Effector CD4-positive, alpha-beta T cell (primary cell): ENCODE measurements around the gene SLC22A15.
"Not testable (repeated sequence)": the region's sequence is repeated elsewhere in the genome, so short reads cannot be mapped to it uniquely, and the experiment has no call there.

Experiments used
- DNase-seq: peaks from one replicate; pipeline ENCODE4 v3.0.0-alpha.2; 2020

SLC22A15 gene

DNA sequence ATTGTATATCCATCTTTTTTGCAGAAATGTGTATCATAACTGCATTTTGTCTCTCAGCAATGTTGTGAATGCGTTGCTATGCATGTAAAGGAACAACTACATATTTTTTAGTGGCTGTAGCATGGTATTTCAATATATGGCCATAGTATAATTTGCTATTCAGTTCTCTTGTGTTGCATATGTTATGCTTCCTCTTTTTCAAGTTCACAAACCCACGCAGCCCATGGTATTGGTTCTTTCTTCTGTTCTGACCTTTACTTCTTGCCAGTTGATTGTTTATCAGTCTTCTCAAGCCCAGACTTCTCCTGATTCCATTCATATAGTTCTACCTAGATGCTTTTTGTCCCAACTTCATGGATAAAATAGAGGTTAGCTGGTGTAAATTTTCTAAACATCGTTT lies 6.1 kb downstream of the SLC22A15 start:
- DNase-seq: no peak

GRCh38 chr1:115983584-115983983 lies 7.3 kb downstream of the SLC22A15 start:
- no peak for DNase-seq

GRCh38 chr1:115987623-115988022 lies 11.3 kb downstream of the SLC22A15 start:
- no peak for DNase-seq

GRCh38 chr1:115988953-115989352 lies 12.6 kb downstream of the SLC22A15 start:
- DNase-seq: no peak

DNA sequence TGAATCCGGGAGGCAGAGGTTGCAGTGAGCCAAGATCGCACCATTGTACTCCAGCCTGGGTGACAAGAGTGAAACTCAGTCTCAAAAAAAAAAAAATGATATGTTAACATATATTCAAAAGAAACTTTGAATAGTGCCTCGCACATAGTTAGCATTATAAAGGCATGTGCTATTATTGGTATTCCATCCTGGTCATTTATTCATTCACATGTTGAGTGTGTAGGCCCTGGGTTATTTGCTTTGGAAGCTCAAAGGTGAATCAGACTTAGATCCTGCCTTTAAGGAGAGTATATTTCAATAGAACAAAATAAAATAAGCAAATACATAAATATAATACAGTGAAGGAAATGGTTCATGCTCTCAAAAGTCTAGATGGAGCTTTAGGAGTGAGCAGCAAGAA lies 13.4 kb downstream of the SLC22A15 start:
- DNase-seq: no peak

DNA sequence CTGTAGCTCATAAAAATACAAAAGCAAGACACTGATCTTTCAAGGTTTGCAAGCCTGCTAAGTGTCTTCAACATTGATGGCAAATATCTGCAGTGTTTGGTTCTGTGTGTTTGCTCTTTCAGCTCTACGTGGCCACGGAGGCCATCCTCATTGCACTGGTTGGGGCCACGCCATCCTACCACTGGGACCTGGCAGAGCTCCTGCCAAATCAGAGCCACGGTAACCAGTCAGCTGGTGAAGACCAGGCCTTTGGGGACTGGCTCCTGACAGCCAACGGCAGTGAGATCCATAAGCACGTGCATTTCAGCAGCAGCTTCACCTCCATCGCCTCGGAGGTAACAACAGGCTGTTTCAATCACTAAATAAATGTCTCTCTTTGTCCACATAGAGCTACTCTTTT lies 15.6 kb downstream of the SLC22A15 start:
- DNase-seq: no peak

GRCh38 chr1:115997921-115998320 lies 21.6 kb downstream of the SLC22A15 start:
- not testable (repeated sequence) for DNase-seq

DNA sequence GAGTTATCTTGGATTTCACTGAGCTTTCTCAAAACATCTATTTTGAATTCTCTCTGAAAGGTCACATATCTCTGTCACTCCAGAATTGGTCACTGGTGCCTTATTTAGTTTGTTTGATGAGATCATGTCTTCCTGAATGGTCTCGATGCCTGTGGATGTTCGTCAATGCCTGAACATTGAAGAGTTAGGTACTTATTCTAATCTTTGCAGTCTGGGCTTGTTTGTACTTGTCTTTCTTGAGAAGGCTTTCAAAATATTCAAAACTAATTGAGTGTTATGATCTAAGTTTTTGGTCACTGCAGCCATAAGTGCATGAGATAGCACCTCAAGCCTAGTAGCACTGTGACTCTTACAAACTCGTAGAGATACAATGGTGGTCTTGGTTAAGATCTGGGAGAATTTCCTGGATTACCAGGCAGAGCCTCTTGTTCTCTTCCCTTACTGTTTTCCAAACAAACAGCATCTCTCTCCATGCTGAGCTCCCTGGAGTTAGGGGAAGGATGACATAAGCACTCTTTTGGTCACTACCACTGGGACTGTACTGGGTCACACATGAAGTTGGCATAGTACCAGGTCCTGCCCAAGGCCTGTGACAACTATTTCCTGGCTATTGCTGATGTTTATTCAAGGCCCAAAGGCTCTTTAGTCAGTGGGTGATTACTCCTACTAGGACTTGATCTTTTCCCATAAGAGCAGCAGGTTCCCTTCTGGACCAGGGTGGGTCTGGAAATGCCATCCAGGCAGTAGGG lies 25.6 kb downstream of the SLC22A15 start:
- no peak for DNase-seq

GRCh38 chr1:116002781-116003420 lies 26.6 kb downstream of the SLC22A15 start:
- no peak for DNase-seq

DNA sequence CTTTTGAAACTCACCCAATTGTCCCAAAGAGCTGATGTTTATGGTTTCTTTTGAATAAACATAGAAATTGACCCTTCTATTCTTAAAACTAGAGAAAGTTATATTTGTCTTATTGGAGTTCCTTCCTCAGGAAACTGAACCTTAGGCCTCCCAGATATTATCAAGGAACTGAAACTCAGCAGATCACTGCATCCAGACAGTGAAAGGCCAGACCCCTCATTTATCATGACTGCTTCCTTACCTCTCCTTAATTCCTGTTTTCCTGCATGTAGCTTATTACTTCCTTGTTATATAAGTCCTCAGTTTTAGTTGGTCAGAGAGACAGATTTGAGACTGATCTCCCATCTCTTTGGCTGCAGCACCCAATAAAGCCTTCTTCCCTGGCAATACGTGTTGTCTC lies 27.5 kb downstream of the SLC22A15 start:
- DNase-seq: no peak

DNA sequence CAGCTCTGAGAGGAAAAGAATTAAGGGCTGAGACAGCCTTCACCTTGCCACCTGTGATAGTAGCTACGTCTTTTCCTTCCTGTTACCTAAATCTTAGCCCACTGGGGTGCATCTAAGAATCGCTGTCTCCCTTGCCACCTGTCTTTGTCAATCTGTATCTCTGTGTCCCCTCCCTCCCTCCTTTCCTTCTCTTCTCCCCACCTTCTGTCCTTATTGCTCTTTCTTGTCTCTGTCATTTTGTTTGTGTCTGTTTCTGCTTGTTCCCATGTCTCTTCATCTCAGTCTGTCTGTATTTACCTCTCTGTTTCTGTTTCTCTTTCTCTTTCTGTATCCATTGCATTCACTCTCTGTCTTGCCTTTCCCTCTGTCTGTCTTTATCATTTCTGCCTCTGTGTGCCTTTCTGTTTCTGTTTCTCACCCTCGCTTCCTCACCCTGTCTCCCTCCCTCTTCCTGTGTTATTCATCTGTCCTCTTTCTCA lies 30.2 kb downstream of the SLC22A15 start:
- DNase-seq: no peak

DNA sequence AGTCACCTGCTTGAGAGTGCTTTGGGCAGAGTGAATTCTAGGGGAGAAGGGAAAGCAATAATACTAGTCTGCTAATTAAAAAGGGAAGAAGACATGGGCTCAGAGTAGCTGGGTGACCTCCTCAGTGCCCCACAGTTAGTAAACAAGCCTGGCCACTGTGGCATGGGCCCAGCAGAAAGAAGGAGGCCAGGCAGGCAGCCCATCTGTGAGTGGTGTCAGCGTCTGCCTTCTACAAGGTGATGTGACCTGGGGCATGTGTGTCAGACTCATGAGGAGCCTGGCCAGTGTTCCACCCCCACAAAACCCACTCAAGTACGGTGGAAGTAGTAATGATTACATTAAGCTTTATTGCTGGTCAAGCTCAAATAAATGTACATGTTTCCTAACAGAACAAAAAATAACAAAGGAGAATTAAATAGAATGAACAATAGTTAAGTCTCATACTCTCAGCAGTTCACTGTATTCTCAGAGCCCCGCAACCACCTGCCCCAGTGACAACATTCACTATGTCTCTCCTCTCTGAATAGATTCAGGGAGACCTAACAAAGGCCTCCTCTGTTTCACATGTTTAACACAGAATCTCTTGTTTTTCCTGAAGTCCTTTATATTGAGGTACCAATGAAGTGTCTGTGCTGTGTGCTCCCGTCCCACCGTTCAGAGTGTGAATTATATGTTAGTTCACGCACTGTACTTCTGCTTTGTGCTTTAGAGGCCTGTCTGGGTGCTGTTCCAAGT lies 32.5 kb downstream of the SLC22A15 start:
- DNase-seq: no peak

GRCh38 chr1:116012716-116013115 lies 36.4 kb downstream of the SLC22A15 start:
- no peak for DNase-seq

DNA sequence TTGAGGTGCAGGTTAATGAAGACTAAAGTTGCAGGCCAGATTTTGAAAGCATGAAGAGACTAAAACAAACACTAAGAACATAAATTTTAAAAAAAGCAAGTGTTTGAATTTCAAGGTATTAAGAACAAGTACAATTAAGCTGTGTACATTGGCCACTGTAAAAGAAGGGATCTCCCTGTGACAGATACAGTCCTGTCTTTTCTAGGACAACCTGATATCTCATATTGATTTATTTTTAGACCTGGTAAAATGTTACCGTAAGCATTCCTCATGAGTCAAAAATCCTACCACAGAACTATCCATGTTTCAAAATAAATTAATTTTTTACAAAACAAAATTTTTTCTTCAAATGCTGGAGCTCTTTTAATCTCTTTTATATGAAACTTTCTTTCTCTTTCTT lies 39.4 kb downstream of the SLC22A15 start:
- DNase-seq: no peak

- DNase-seq: no peak
Measured at GRCh38 chr1:116018007-116018406, 41.7 kb downstream of the SLC22A15 start.

DNA sequence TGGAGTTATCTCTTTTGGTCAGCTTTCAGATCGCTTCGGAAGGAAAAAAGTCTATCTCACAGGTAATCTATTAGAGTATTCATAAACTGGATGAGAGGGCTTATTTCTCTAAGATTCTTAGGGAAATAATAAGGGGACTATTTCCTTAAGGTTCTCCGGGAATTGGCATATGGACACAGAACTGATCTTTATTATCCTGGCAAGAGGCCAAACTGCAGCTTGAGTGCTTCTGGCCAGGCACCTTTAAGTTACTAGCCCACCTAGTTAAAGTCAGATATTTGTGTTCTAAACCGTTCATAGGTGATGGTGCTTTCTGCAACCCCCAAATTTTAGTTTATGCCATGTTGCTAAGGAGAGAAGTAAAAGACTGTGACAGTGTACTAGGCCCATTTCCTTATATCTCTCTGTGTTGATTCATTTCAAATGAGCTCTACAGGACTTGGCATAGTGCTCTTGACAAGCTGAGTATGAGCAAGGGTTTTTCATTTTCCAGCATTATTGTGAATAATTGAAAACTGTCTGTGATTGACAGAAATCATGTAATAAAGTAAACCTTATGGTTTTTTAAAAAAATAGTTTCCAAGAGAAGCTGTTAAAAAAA lies 43.4 kb downstream of the SLC22A15 start:
- no peak for DNase-seq

DNA sequence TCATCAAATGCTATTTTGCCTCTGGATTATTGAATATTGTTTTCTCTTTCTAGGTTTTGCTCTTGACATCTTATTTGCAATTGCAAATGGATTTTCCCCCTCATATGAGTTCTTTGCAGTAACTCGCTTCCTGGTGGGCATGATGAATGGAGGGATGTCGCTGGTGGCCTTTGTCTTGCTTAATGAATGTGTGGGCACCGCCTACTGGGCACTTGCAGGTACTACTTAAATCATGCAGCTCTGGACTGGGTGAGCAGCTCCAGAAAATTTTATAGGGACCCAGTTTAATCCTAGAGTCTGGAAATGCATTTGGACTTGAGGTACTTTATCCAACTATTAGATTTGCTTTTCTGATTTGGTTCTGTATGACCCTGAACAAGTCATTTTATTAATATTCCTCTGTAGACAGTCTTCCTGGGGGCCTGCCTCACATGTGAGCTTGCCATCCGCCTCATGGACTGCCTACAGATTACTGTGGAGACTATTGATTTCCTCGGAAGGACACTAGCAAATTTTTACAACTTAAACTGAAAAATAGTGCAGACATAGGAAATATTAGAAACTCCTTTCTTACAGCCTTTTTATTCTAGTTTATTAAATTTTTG lies 44.5 kb downstream of the SLC22A15 start:
- peak; percentile 4 for DNase-seq

DNA sequence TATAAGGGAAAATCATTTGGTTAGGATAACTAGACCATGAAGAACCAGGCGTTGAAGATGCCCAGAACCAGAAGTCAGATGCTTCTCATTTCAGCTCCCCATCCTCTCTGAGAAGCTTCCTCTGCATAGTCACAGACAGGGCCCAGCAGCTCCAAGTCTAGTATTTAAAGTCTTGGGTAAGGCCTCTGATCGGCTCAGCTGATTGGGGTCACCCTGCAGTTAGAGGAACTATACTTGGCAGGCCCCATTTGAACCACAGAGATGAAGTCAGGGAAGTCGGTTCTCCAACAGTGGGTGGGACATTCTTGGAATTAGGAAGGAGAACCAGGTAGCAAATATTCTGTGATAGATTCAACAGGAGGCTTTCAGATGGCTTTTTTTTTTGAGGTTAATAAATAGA lies 48.3 kb downstream of the SLC22A15 start:
- no peak for DNase-seq

DNA sequence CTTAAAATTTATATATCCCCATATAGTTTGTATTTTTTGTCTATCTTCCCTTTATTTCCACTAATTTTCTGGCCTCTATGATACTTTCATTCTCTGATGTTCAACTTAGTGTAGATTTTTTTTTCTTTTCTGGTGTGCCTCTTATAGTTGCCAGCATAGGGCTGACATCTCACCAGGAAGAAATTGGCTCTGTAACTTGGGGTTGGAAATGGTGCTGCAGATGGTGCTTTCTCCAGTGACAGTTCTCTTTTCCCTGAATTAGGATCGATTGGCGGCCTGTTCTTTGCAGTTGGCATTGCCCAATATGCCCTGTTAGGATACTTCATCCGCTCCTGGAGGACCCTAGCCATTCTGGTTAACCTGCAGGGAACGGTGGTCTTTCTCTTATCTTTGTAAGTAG lies 50.3 kb downstream of the SLC22A15 start:
- DNase-seq: no peak

DNA sequence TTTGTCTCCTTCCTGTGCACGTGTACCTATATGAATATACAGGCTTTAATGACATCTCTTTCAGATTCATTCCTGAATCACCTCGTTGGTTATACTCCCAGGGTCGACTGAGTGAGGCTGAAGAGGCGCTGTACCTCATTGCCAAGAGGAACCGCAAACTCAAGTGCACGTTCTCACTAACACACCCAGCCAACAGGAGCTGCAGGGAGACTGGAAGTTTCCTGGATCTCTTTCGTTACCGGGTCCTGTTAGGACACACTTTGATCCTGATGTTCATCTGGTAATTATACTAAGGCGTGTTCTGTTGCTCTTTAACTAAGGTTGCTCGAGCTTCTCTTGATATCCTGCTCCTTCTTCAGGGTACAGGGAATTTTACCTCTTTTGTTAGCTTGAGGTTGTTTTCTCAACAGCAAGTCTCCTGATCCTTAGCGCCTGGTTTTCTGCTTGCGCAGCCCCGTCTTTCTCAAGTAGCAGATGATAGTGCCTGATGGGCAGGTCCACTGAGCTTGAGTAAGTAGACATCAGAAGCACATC lies 55.1 kb downstream of the SLC22A15 start:
- no peak for DNase-seq

- no peak for DNase-seq
Measured at GRCh38 chr1:116033322-116033721, 57.0 kb downstream of the SLC22A15 start.

GRCh38 chr1:116036255-116036654 lies 59.9 kb downstream of the SLC22A15 start:
- no peak for DNase-seq

- DNase-seq: no peak
Measured at GRCh38 chr1:116038679-116039078, 62.4 kb downstream of the SLC22A15 start.
